HG03521 (cell line): Measurements from ENCODE around the gene NAA10.

Source experiments
- ATAC-seq: cut with Tn5 transposase; IDR thresholded peaks from one replicate; pipeline ENCODE4 v1.9.1; 2021; ENCODE audit warnings: mild to moderate bottlenecking, moderate library complexity; ENCODE audit not compliant: unreplicated experiment

NAA10 gene

GRCh38 chrX:153911798-153912197, 23.0 kb downstream of the NAA10 start:
- no peak for ATAC-seq

- no peak for ATAC-seq
These were observed 24.4 kb downstream of the NAA10 start for GRCh38 chrX:153910446-153910845.

DNA sequence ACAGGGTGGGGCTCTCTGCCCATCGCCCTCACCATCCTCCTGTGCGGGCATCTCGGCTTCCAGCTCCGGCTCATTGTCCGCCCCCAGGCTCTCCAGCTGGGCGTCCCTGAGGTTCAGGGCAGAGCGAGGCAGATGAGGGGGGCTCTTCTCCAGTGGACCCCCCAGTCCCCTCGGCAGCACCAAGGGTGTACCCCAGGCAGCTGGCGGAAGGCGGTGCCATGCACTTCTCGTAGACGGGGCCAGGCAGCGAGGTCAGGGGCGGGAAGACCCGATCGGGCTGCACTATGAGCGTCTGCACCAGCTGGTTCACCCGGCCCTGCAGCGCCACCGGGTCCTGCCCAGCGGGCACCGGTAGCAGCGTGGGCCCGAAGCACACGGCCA, 24.9 kb downstream of the NAA10 start:
- no peak for ATAC-seq

DNA sequence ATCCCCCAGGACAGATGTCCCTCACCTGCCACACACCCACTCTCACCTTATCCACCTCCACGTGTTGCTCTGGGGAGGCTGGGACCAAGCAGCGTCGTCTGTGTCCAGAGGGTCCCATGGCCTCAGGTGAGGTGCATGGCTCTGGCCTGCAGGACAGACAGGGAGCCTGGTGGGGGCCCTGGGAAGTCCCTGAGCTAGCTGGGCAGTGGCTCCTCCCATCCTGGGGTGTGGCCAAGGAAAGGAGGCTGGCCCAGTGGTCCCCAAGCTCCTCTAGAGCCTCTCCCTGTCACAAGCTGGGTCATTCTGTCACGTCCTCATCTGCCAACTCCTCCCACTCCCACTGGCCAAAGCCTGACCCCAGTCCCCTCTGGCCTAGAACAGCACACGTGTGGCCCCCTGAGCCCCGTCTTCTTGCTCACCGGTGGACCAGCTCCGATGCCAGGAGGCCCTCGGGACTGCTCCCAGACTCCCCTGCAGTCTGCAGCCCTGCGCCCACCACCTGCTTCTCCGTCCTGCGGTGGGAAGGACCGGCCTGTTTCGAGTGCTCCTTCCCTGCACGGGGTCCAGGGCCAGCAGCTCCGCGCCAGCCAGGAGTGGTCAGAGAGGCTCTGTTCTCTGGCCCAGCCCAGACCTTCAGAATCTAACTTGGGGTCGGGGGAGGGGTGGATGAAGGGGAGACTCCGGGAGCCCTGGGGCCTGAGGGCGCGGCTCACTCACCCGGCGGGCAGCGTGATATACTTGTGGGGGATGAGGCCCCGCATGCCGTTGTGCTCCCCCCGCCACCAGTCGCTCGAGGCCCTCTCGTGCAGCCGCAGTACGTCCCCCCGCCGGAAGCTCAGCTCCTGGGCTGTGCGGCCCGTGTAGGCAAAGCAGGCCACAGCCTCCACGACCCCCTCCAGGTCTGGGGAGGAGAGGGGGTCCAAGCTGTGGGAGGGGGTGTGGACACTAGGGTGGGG, 25.5 kb downstream of the NAA10 start:
- no peak for ATAC-seq

- ATAC-seq: no peak
These were observed 26.5 kb downstream of the NAA10 start for GRCh38 chrX:153908219-153908860.

DNA sequence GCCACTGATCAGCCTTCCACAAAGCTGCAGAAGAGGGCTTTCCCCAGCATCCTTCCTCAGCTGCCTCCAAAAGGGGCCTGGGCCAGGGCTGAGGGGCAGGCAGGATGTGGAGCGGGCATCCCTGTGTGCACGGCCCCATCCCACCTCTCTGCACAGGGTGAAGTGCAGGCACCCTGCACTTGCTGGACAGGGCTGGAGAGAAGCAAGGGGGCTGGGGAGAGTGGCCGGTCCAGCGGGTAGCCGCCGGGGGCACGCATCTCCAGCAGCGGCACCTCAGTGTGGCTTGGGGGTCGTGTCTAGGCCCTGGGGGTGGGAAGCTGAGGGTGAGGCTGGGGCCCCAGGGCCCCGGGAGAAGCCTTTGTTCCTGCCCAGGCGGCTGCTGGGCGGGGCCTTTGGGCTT, 27.4 kb downstream of the NAA10 start:
- no peak for ATAC-seq

DNA sequence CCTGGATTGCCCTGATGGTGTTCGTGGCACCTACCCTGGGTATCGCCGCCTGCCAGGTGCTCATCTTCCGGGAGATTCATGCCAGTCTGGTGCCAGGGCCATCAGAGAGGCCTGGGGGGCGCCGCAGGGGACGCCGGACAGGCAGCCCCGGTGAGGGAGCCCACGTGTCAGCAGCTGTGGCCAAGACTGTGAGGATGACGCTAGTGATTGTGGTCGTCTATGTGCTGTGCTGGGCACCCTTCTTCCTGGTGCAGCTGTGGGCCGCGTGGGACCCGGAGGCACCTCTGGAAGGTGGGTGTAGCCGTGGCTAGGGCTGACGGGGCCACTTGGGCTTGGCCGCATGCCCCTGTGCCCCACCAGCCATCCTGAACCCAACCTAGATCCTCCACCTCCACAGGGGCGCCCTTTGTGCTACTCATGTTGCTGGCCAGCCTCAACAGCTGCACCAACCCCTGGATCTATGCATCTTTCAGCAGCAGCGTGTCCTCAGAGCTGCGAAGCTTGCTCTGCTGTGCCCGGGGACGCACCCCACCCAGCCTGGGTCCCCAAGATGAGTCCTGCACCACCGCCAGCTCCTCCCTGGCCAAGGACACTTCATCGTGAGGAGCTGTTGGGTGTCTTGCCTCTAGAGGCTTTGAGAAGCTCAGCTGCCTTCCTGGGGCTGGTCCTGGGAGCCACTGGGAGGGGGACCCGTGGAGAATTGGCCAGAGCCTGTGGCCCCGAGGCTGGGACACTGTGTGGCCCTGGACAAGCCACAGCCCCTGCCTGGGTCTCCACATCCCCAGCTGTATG, 28.5 kb downstream of the NAA10 start:
- ATAC-seq: no peak

- no peak for ATAC-seq
These were observed 29.2 kb downstream of the NAA10 start for GRCh38 chrX:153905481-153906095.

DNA sequence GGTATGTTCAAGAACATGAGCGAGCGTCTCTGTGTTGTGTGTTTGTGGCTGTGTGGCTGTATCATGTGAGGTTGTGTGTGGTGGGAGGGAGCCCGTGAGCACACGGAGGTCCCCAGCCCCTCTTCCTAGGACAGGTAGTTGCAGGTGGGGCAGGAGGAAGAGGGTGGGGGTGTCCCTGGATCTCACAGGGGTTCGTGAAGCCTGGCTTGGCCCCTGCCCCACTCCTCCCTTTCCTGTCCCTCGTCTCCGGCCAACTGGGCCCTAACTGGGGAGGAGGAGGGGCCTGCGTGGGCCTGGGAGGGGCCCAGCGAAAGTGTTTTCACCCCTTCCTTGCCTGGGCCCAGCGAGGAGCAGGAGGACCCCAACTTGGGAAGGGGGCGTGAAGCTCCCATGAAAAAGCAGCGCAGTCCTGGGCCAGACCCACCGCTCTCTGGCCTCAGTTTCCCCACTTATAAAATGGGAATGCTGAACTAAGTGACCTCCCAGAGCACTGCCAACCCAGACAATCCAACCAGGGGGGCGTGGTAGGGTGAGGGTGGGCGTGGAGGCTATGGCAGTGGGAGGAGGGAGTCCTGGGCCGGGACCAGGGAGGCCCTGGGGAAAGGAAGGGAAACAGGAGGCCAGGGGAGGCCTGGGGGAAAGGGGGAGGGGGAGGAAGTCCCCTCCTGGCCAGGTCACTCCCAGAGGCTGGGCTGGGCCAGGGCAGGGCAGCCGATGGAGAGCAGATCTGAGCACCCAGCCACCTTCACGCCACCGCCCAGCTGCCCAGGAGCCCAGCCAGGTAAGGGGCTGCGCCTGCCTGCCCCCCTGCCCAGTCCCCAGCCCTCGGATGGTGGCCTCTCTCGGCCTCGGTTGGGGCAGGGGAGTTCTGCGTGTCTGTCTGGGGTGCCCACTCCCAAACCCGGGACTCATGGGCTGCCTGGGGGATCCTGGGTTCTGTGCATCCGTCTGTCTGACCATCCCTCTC, 30.6 kb downstream of the NAA10 start, which contains the start of gene AVPR2:
AVPR2 (plus strand) TSS at position 683 of the 967 bp plus-strand sequence. CDS start 473 bp downstream, outside the sequence.
- ATAC-seq: no peak

- ATAC-seq: no peak
These were observed 31.4 kb downstream of the NAA10 start for GRCh38 chrX:153903238-153903980.

GRCh38 chrX:153902385-153902784, 32.5 kb downstream of the NAA10 start:
- ATAC-seq: no peak

GRCh38 chrX:153901753-153902140, 33.1 kb downstream of the NAA10 start:
- no peak for ATAC-seq

GRCh38 chrX:153900831-153901752, 33.7 kb downstream of the NAA10 start:
- peak; percentile 58 for ATAC-seq

- ATAC-seq: no peak
These were observed 36.9 kb downstream of the NAA10 start for GRCh38 chrX:153897899-153898298.

- no peak for ATAC-seq
These were observed 45.7 kb downstream of the NAA10 start for GRCh38 chrX:153889123-153889522.

DNA sequence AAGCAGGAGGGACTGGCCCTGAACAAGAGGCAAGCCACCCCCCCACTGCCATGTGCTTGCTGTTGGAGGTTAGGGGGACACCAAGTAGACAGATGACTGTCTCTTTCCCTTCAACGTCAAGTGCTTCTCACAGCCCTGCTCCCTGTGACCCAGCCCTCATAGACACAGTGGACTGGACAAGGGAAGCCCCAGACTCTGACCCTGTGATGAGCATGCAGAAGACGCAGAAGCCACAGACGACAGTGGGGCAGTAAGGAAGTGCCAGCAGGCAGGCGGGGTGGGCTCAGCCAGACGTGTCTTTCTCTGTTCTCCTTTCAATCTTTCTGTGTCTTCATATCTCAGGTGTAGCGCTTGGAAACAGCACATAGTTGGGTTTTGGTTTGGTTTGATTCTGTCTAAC, 46.5 kb downstream of the NAA10 start:
- ATAC-seq: no peak

DNA sequence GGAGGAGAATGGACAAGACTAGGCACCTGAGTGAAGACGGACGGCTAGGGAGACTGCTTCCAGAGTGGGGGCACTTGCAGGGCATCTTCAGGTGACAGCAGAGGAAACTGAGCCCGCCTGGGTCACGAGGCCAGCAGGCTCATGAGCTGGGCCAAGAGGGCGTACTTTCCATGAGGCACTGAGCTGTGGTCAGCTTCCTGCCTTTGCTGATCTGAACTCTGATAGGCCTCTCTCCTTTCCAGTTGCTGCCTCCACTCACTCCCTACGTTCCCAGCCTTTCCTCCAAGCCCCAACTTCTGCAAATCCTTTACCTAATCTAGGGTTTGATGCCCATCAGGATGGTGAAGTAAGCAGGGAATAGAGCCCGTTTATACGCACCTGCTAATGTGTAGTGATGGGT, 47.5 kb downstream of the NAA10 start:
- no peak for ATAC-seq

GRCh38 chrX:153886915-153887314, 47.9 kb downstream of the NAA10 start:
- no peak for ATAC-seq
